Thyroid gland (tissue), 4 donors: Measurements from ENCODE around the gene TNFRSF11A. TPM values are rescaled to one million over a fixed set of nuclear protein-coding genes. Genes with fewer than 3 reads are reported as not detected.

Experiments used
- DNase-seq, 2 donors: peaks; one replicate each; pipeline ENCODE4 v3.0.0-alpha.2; 2019
- H3K27ac ChIP-seq, 3 donors: fragments of 200-600 bp; sonication (generic); 1 replicate in 2 of 3; 2 replicates in 1 of 3; pipeline ENCODE4 v1.5.1; 2016 to 2019; ENCODE audit warnings: mild to moderate bottlenecking in 1 of 3, moderate library complexity in 1 of 3
- H3K27me3 ChIP-seq: fragments of 200-600 bp; sonication (generic); one replicate; pipeline ENCODE4 v1.5.1; 2019
- H3K36me3 ChIP-seq, 2 donors: fragments of 200-600 bp; sonication (generic); one replicate each; pipeline ENCODE4 v1.5.1; 2016 to 2019
- H3K4me1 ChIP-seq, 2 donors: fragments of 200-600 bp; sonication (generic); one replicate each; pipeline ENCODE4 v1.5.1; 2017 to 2019
- H3K4me3 ChIP-seq, 3 donors: fragments of 200-600 bp; sonication (generic); replicated peaks in 1 of 3; 1 replicate in 2 of 3; 2 replicates in 1 of 3; pipeline ENCODE4 v1.5.1; 2016; ENCODE audit warnings: mild to moderate bottlenecking in 1 of 3
- H3K9me3 ChIP-seq: fragments of 200-600 bp; sonication (generic); one replicate; pipeline ENCODE4 v1.5.1; 2017
- POLR2A ChIP-seq, 2 donors: fragments of 450-650 bp; IDR thresholded peaks; one replicate each; pipeline ENCODE4 v1.6.1; 2017; ENCODE audit warnings: antibody characterized with exemption in 2 of 2, mild to moderate bottlenecking in 2 of 2, moderate library complexity in 1 of 2
- WGBS, 2 donors: methylation state at CpG; one replicate each; pipeline ENCODE4 v1.1.5; 2017; 5-methylcytosine and 5-hydroxymethylcytosine counted together
- intact Hi-C: fragments of 100-400 bp; cut with DNase I; formaldehyde crosslinking; loops from one replicate; pipeline ENCODE4 v1.15.1; 2023
- total RNA-seq, 4 donors: library from RNA; depleted of rRNA; stranded (reverse); fragments of >200 nt; gene quantifications; one replicate each; pipeline ENCODE4 v1.2.3, GENCODE V29; 2016
- TF ChIP-seq, protein P1 (sequence below), 6 experiments: fragments of 200-600 bp in 3 of 6; fragments of 450-650 bp in 3 of 6; sonication (generic) in 3 of 6; IDR thresholded peaks; one replicate each; pipeline ENCODE4 v1.5.1; 2016 to 2019; ENCODE audit warnings: antibody characterized with exemption in 6 of 6, mild to moderate bottlenecking in 2 of 6, inconsistent platforms in 1 of 6, moderate library complexity in 1 of 6

Gene TNFRSF11A
- total RNA-seq, 4 donors from 2014 or later = 3.3 to 11.6 (median 6.7) TPM

DNA sequence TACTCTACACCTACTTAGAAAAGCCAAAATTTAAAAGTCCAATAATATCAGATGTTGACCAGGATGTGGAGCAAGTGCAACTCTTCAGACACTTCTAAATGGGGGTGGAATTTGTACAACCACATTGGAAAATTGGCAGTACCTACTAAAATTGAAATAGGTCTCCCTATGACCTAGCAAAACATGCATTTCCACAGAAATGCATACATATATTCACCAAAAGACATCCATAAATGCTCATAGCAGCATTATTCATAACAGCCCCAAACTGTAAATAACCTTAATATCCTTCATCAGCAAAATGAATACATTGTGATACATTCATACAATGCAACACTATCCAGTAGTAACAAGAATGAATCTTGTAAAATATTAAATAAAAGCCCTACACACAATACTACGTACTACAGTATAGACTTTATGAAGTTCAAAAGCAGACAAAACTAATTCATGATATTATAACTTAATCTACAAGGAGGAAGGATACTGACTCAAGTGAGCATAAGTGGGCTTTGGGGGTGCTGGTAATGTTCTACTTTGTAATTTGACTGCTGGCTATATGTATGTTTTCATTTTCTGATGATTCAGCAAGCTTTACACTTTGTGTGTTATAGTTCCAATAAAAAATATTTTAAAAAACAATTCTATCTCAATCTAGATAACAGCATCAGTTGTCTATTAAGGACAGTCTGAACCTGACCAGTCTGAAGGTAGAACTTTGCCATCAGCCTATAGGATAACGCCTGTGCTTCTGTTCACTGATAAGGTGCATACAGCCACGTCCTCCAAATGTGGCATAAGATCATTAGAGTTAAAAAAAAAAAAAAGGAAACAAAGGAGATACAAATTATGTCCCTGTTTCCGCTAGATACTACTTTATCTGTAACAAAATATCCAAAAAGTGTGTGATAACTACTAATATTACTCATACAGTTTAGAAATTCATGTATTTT, 6.6 kb upstream of the TNFRSF11A start:
- intact Hi-C loops = no loop called here
- Histone ChIP-seq H3K36me3 (no peaks in the 10 kb centered on the region), H3K4me1 (no peaks in the 10 kb centered on the region), H3K27ac (no peak overlapping the region), H3K27me3 (no peaks in the 10 kb centered on the region), H3K4me3 (no peak overlapping the region), H3K9me3 (no peaks in the 10 kb centered on the region)
- WGBS, 2 donors = 87 to 91% methylated on average over 4 of the region's 4 CpGs
- no peak for TF ChIP-seq POLR2A (IDR thresholded peaks at IDR 0.05)
- TF ChIP-seq, protein P1, sequence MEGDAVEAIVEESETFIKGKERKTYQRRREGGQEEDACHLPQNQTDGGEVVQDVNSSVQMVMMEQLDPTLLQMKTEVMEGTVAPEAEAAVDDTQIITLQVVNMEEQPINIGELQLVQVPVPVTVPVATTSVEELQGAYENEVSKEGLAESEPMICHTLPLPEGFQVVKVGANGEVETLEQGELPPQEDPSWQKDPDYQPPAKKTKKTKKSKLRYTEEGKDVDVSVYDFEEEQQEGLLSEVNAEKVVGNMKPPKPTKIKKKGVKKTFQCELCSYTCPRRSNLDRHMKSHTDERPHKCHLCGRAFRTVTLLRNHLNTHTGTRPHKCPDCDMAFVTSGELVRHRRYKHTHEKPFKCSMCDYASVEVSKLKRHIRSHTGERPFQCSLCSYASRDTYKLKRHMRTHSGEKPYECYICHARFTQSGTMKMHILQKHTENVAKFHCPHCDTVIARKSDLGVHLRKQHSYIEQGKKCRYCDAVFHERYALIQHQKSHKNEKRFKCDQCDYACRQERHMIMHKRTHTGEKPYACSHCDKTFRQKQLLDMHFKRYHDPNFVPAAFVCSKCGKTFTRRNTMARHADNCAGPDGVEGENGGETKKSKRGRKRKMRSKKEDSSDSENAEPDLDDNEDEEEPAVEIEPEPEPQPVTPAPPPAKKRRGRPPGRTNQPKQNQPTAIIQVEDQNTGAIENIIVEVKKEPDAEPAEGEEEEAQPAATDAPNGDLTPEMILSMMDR (IDR thresholded peaks at IDR 0.05) = no peak
- no peak for DNase-seq

DNA sequence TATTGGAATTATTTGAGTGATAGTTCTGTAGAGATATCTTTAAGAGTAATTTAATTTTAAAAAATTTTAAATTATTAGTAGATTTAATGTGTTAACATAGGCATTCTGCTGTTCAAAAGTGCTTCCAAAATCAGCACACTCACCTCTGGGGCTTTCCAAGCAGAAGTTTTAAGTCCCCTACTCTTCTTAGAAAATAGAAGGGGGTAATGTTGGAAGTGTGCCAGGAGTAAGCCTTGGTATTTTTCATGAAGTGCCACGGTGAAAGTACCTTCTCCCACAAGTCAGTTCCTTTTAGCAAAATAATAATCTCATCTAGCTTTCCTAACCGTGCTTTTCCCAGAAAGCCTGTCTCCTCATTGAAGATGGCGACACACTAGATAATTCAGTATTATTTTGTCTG, 3.9 kb upstream of the TNFRSF11A start:
- 37 to 40% methylated on average over 3 of the region's 3 CpGs for WGBS, 2 donors
- Histone ChIP-seq H3K27me3 (no peaks in the 10 kb centered on the region), H3K4me1 (peaks cover 8 to 11% of the 10 kb centered on the region in 2 donors), H3K27ac (peak overlapping the region in 1 of 3 donors; percentile 28), H3K9me3 (no peaks in the 10 kb centered on the region), H3K4me3 (no peak overlapping the region), H3K36me3 (no peaks in the 10 kb centered on the region)
- intact Hi-C loops = no loop called here
- no peak for DNase-seq
- no peak for TF ChIP-seq POLR2A (IDR thresholded peaks at IDR 0.05)

DNA sequence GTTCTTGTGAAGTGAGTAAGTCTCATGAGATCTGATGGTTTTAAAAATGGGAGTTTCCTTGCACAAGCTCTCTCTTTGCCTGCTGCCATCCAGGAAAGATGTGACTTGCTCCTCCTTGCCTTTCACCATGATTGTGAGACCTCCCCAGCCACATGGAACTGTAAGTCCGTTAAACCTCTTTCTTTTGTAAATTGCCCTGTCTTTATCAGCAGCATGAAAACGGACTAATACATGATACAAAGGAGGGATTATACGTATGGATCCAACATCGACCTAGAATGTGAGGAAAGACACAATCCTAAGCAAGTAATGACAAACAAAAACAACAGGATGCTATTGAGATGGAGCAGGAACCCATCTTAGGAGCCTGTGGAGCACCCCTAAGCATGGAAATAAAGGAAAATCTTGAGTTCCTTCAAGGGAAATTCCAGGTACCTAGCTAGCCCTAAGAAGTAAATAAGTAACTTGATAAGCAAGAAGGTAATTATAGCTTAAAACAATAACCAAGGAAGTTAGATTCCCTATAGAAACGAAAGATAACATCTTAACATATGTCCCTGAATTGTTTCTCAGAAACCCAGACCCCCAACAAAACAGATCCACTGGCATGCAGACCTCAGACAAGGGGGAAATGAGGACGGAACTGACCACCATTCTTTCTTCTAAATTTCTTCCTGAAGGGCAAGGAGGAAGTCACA, 1.5 kb upstream of the TNFRSF11A start:
- H3K4me1 ChIP-seq = peaks cover 8 to 14% of the 10 kb centered on the region in 2 donors
- H3K27ac ChIP-seq = no peak overlapping the region
- H3K4me3 ChIP-seq = no peak overlapping the region
- TF ChIP-seq POLR2A (IDR thresholded peaks at IDR 0.05) = no peak
- TF ChIP-seq, protein P1 (IDR thresholded peaks at IDR 0.05) = no peak
- intact Hi-C loops = no loop called here
- no peaks in the 10 kb centered on the region for H3K36me3 ChIP-seq
- no peaks in the 10 kb centered on the region for H3K27me3 ChIP-seq
- no peak for DNase-seq
- no peaks in the 10 kb centered on the region for H3K9me3 ChIP-seq
- 56 to 58% methylated on average over 6 of the region's 6 CpGs for WGBS, 2 donors

DNA sequence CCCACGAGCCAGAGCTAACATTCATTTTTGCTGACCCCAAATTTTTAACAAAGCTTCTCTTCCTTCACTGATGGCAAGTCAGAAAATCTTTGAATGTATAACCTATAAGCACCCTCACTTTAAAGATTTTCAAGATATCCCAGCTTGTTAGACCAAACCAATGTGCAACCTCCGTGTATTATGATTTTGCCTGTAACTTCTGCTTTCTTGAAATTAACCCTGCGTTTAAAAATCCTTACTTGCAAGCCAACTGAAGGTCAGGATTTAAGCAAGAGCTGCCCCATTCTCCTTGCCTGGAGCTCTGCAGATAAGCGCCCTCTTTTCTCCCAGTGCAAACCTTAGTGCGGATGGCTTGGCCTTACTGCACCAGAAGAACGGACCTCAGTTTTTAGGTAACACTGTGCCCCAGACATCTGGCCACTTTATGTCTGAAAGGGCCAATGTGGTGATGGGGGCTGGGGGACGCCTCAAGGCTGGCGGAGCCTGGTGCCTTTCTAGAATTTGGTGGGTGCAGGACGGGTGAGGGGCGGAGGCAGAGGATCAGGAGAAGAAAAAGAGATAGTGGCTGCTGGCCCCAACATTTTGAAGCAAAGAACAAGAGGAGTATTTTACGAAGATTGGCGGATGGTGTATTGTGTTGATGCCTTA, 805 bp upstream of the TNFRSF11A start:
- DNase-seq = no peak
- no peaks in the 10 kb centered on the region for H3K27me3 ChIP-seq
- no peaks in the 10 kb centered on the region for H3K36me3 ChIP-seq
- no peak overlapping the region for H3K4me3 ChIP-seq
- TF ChIP-seq, protein P1 (IDR thresholded peaks at IDR 0.05) = no peak
- no peak for TF ChIP-seq POLR2A (IDR thresholded peaks at IDR 0.05)
- 66 to 67% methylated on average over 12 of the region's 12 CpGs for WGBS, 2 donors
- H3K9me3 ChIP-seq = no peaks in the 10 kb centered on the region
- intact Hi-C loops = no loop called here
- peaks cover 8 to 14% of the 10 kb centered on the region in 2 donors for H3K4me1 ChIP-seq
- no peak overlapping the region for H3K27ac ChIP-seq

GRCh38 chr18:62325806-62326645, 916 bp downstream of the TNFRSF11A start:
- intact Hi-C loops = no loop called here
- DNase-seq = peak; percentile 32 to 47
- H3K4me3 ChIP-seq = peak overlapping the region; percentile 18 to 40 (median 18)
- no peaks in the 10 kb centered on the region for H3K27me3 ChIP-seq
- WGBS, 2 donors = 10 to 18% methylated on average over 21 to 32 of the region's 45 CpGs
- no peak for TF ChIP-seq POLR2A (IDR thresholded peaks at IDR 0.05)
- TF ChIP-seq, protein P1 (IDR thresholded peaks at IDR 0.05) = no peak
- H3K9me3 ChIP-seq = no peaks in the 10 kb centered on the region
- no peaks in the 10 kb centered on the region for H3K36me3 ChIP-seq
- peaks cover 8 to 14% of the 10 kb centered on the region in 2 donors for H3K4me1 ChIP-seq
- H3K27ac ChIP-seq = peak overlapping the region in 1 of 3 donors; percentile 25
